Measurements from ENCODE around the gene GPR150.

GPR150 gene

DNA sequence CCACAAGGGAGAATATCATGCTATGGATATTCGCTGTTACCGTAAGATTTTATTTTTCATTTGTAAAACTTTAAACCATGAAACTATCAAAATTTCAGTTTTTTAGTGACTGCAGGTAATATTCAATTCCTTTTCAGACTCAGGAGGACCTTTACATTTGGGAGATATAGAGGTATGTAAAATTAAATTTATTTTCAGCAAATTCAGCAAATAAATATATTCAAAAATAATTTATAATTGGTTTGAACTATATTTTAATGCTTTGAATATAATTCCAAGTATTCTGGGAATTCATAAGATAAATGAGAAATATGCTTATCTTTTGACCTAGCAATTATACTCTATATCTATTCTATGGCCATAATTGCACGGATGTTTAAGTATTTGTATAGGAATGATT, 34.3 kb downstream of the GPR150 start:
- no peak for DNase-seq

DNA sequence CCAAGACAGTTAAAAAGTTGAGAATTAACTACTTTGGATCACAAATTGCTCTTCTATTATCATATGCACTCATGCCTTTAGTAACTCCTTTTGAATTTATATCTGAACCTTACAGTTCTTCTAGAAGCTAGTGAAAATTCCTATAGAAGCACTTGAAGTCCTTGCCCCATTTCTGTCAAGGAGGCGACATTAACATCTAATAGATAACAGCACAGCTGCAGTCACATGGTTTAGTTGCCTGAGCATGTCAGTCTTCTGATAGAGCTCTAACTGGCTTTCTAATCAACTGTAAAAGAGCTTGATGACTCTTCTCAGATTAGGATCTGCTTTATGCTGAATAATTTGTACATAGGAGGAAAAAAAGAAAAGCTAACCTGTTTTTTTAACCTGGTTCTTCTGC, 35.7 kb downstream of the GPR150 start:
- no peak for DNase-seq

DNA sequence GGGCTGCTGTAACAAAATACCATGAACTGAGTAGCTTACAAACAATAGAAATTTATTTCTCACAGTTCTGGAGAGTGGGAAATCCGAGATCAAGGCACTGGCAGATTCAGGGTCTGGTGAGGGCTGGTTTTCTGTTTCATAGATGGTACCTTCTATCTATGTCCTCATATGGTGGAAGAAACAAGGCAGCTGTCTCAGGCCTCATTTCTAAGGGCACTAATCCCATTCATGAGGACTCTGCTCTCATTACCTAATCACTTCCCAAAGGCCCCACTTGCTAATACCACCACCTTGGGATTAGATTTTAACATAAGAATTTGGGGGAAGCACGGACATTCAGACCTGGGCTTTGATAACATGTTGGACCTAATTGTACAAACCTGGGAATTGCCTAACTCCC, 40.2 kb downstream of the GPR150 start:
- DNase-seq: no peak

DNA sequence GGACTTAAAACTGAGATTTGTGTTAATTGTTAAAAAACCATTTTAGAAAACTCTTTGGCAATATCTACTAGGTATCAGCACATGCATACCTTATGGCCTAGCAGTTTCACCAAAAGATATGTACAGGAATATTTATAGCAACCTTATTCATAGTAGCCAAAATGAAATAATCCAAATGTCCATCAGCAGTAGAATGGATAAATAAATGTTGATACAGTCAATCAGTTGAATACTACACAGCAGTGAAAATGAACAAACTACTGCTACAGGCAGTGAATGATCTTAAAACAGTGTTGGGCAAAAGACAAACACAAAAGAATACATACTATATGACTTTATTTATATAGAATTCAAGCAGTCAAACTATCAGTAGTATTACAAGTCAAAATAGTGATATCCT, 43.1 kb downstream of the GPR150 start:
- no peak for DNase-seq

DNA sequence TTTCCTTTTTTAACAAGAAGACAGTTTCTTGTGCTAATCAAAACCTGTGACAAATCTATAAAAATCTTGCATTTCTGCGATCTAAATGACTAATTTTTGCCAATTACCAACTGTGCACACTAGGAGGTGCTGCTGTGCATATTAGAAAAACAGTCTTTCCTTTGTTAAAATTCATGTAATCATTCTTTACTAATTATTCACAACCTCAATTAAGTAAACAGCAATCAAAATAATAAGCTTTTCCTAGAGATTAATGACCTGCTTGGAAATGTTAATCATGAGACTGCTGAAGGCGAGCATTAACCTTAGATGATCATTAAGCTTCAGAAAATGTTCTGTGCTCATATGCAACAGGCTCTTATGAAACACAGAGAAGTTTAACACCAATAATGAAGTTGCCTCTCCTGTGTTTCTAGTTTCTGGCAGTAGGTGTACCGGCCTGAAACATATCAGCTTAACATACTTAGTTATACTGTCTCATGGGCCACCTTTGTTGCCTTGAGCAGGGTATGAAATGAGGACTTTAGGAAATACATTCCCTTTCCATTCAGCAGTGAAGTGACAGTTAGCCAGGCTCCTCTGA, 44.4 kb downstream of the GPR150 start:
- DNase-seq: peak; percentile 24

DNA sequence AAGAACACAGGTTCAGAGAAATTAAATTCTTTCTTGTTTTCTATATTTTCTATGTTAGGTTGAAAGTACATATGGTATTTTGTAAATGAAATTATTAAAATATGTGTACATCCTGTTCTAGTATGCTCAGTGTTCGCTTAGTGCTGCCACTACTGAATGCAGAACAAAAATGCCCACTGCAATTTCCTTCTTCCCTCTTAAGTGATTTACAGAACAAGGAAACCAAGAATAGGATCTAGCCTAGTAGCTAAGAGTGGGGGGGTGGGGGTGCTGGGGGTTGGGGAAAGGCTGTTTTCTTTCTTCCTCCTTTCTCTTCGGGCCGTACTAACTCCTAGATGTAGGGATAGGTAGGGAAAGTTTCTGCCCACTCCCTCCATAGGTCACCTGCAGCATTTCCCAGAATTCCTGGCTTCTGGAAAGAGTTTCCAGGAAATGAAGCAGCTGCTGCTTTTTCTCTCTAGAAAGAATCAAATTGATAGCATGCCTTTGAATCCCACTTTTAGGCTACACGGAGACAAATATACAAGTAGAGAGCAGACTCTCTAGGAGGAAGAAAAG, 47.3 kb downstream of the GPR150 start:
- no peak for DNase-seq

DNA sequence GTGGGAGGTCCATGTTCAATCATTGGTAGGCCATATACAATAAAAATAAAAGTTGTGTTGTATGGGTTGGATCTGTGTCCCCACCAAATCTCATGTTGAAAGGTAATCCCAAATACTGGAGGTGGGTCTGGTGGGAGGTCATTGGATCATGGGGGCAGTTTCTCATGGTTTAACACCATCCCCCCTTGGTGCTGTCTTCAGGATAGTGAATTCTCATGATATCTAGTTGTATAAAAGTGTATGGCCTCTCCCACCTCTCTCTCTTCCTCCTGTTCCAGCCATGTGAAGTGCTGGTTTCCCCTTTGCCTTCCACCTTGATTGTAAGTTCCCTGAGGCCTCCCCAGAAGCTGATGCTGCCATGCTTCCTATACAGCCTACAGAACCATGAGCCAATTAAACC, 47.8 kb downstream of the GPR150 start:
- no peak for DNase-seq

DNA sequence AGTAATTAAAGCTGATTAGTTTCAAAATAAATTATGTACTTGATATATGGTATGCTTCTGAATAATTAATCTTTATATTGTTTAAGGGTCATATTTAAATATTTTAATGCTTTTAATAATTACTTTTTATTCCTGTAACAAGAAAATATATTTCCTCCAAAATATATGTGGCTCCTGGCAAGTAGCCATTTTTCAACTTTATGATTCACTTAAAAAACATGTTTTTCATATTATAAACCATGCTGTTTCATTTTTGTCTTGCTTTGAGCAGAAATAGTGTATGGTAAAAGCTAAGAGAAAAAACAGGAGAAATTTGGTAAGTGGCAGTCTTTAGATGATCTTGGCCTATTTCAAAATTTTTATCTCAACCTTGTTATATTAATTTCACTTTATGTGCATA, 48.3 kb downstream of the GPR150 start:
- no peak for DNase-seq

DNA sequence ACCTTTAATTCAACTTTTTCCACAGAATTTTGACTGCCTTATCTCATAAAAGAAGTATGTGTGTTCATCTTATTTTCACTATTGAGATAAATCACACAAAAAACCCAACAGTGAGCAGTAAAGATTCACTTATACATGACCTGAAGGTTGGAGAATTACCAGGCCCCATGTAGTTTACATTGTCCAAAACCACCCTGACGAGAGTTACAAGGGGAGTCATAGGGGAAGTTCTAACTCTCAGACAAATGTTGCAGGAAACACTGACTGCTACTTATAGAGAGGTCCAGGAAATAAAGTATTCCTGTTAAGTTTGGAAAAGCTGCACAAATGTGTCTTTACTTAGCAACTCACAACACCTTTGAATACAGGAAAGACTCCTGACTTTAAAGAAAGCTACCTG, 48.8 kb downstream of the GPR150 start:
- no peak for DNase-seq

DNA sequence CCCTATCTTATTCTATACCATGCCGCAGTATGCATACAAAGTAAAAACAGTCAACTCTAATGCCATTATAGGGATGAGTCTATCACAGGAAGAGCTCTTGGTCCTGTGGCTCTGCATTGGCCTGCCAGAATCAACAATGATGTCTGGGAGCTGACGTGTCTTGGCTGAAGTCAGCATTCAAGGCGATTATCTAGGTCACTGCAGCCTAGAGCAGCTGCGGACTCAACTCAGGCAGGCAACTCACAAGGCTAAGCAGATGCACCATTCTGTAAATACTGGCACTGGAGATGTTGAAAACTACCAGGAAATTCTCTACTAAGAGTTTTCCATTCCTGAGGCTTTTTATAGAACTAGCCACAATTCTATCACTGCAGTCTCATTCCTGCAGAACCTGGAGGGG, 49.7 kb downstream of the GPR150 start:
- no peak for DNase-seq

DNA sequence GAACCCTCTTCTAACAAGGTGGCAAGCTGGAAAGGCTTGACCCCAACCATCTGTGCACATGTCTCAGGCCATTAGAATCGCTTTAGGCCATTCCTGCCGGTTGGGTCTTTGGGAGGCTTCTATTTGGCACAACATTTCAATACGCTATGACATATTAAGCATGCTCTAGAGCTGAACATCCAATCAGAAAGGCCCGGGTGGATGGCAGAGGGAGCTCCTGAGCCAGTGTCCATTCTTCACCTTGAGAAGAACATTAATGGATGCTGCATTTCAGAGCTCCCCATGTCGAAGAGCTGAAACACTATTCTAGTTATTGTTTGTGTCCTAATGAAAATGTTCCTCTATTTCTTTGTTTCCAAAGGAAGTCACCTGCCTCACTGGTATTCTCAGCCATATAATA, 50.1 kb downstream of the GPR150 start:
- DNase-seq: no peak

DNA sequence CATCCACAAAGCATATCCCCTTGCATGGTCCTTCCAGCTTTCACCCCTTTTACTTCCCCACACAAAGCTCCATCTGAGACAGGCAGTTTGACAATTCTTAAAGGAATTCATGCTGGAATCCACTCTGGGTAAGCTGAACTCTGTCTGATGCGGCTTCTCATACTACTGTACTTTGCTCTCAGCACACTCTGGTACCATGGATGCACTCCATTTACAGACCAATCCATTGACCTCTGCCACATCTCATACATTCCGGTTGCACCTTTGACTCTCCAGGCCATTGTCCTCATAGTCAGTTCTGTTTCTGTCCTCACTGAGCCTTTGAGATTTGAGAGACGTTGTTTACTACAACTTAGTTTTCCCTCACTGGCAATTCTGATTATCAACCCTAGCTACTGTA, 50.7 kb downstream of the GPR150 start:
- DNase-seq: no peak

Measured in activated naive CD4-positive, alpha-beta T cell treated with anti-CD3 and anti-CD28 coated beads, Interleukin-2, amount 50 U/mL, for 16 hours (primary cell).